Measurements from ENCODE around the gene ZSCAN2.
A peak's percentile ranks its signal among the peaks of the same experiment; 100 is the strongest.
"Not testable (repeated sequence)": the region's sequence is repeated elsewhere in the genome, so short reads cannot be mapped to it uniquely, and the experiment has no call there.

The ZSCAN2 gene

DNA sequence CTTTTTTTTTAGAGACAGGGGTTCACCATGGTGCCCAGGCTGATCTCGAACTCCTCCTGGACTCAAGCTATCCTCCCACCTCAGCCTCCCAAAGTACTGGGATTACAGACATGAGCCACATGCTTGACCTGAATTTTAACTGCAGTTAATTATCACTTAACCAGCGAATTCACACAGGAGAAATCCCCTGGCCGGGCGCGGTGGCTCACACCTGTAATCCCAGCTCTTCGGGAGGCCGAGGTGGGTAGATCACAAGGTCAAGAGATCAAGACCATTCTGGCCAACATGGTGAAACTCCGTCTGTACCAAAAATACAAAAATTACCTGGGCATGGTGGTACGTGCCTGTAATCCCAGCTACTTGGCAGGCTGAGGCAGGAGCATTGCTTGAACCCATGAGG lies 41.1 kb downstream of the ZSCAN2 start:
- DNase-seq, H3K27me3 Mint-ChIP-seq, H3K9me3 Mint-ChIP-seq, H3K4me3 Mint-ChIP-seq: not testable (repeated sequence)
- H3K4me1 Mint-ChIP-seq (ENCODE audit: low read depth), result peaks cover 20% of the 10 kb centered on the region
- H3K36me3 Mint-ChIP-seq (ENCODE audit: low read depth), result peaks cover 83% of the 10 kb centered on the region
- peak overlapping the region; percentile 61 for H3K27ac Mint-ChIP-seq

DNA sequence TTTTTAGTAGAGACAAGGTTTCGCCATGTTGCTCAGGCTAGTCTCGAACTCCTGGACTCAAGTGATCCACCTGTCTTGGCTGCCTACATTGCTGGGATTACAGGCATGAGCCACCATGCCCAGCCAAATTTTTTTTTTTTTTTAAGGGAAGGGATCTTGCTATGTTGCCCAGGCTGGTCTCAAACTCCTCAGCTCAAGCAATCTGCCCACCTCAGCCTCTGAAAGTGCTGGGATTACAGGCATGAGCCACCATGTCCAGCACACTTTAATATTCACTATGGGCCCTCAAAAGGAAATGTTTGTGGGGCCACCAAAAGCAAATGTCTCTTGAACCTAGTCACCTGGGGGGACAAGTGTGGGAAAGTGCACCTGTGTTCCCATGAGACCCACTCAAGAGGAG lies 41.8 kb downstream of the ZSCAN2 start:
- peak overlapping the region; percentile 71 for H3K27ac Mint-ChIP-seq
- not testable (repeated sequence) for DNase-seq, H3K27me3 Mint-ChIP-seq, H3K9me3 Mint-ChIP-seq, H3K4me3 Mint-ChIP-seq
- H3K36me3 Mint-ChIP-seq (ENCODE audit: low read depth), result peaks cover 88% of the 10 kb centered on the region
- peaks cover 19% of the 10 kb centered on the region for H3K4me1 Mint-ChIP-seq (ENCODE audit: low read depth)

DNA sequence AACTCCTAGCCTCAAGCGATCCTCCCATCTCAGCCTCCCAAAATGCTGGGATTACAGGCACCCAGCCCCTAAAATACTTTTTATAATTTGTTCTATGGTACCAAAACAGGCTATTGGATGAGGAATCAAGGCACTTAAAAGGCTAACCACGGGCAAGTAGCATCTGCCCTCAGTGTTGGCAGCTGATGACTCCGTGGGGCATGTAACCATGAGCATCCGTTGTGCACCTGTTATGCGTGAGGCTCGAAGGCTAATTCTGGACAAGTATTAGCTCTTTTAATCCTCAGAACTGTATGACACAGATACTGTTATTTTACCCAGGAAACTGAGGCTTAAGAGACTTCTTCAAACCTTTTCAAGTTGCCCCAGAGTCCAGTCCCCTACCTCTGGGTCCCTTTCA lies 43.0 kb downstream of the ZSCAN2 start:
- no peak for DNase-seq
- peak overlapping the region; percentile 5 for H3K27ac Mint-ChIP-seq
- no peaks in the 10 kb centered on the region for H3K9me3 Mint-ChIP-seq
- peaks cover 19% of the 10 kb centered on the region for H3K4me1 Mint-ChIP-seq (ENCODE audit: low read depth)
- H3K27me3 Mint-ChIP-seq, result no peaks in the 10 kb centered on the region
- no peak overlapping the region for H3K4me3 Mint-ChIP-seq
- H3K36me3 Mint-ChIP-seq (ENCODE audit: low read depth), result peaks cover 90% of the 10 kb centered on the region

DNA sequence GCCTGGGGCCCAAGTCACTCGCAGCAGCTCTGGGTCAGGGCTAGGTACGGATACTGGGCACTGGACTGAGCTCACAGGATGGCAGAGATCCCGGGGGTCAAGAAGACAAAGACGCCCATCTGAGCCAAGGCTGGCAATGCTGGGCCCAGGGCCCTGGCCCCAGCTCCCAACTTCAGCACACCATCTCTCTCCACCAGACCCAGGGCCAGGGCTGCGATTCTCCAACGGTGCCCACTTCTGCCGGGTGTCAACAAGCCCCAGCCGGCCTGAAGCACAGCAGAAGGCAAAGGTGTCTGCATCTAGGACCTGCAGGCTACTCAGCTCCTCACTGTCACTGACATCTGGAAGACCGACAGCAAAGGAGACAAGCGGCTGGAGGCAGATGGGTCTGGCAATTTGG lies 44.7 kb downstream of the ZSCAN2 start:
- Mint-ChIP-seq H3K36me3 (ENCODE audit: low read depth) (peaks cover 87% of the 10 kb centered on the region), H3K9me3 (no peaks in the 10 kb centered on the region), H3K4me3 (no peak overlapping the region), H3K4me1 (ENCODE audit: low read depth) (peaks cover 20% of the 10 kb centered on the region), H3K27me3 (no peaks in the 10 kb centered on the region), H3K27ac (peak overlapping the region; percentile 77)
- DNase-seq, result no peak

DNA sequence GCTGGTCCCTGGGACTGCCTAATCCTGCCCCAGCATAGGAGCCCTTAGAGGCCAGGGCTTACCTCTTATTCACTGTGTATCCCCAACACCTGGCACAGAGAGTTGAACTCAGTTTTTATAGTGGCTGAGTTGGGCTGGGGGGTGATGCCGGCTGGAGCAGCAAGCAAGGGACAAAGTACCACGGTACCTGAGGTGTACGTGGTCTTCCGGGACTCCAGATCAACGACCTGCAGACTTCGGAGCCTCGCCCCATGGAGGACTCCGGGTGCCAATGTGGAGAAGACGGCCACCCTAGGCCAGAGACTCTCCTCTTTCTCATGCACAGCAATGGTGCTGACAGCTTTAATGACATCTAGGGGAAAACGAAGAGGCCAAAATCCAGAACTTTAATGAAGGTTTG lies 45.2 kb downstream of the ZSCAN2 start:
- Mint-ChIP-seq H3K4me1 (ENCODE audit: low read depth) (peaks cover 16% of the 10 kb centered on the region), H3K36me3 (ENCODE audit: low read depth) (peaks cover 87% of the 10 kb centered on the region), H3K27me3 (no peaks in the 10 kb centered on the region), H3K27ac (peak overlapping the region; percentile 34), H3K4me3 (no peak overlapping the region), H3K9me3 (no peaks in the 10 kb centered on the region)
- no peak for DNase-seq

DNA sequence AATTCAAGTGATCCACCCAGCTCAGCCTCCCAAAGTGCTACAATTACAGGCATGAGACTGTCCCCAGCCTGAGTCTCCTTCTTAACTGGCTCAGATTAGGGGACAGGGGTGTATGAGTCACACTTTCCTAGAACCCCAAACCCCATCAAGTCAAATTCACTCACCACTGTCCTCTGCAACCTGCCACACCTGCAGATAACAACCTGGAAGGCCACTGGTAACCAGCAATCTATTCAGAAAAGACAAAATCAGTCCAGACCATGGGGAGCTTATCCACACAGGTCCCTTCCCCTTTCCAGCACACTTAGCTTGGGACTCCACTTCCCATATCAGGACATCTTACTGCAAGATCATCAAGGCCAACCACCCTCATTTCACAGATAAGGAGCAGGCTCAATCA lies 46.9 kb downstream of the ZSCAN2 start:
- DNase-seq, result no peak
- Mint-ChIP-seq H3K27me3 (no peaks in the 10 kb centered on the region), H3K4me1 (ENCODE audit: low read depth) (peaks cover 26% of the 10 kb centered on the region), H3K9me3 (no peaks in the 10 kb centered on the region), H3K4me3 (no peak overlapping the region), H3K36me3 (ENCODE audit: low read depth) (peaks cover 90% of the 10 kb centered on the region), H3K27ac (peak overlapping the region; percentile 56)

DNA sequence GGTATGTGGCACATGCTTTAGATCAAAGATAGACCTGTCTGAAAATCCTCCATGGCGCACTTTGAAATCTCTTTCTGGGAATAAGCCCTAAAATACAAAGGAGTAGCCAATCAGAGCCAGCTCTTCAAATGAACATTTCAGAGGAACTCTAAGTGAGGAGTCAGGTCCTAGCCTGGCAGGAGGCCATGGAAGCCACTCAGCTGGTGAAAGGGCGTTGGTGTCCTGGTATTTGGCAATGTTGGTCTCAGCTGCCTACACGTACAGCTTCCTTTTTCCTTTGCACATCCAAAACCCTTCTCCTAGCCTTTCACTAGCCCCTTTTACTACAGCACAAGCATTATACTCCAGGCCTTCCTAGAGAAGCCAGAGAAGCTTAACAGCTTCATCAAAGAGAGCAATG lies 47.7 kb downstream of the ZSCAN2 start:
- Mint-ChIP-seq H3K36me3 (ENCODE audit: low read depth) (peaks cover 90% of the 10 kb centered on the region), H3K27me3 (no peaks in the 10 kb centered on the region), H3K4me3 (no peak overlapping the region), H3K9me3 (no peaks in the 10 kb centered on the region), H3K4me1 (ENCODE audit: low read depth) (peaks cover 34% of the 10 kb centered on the region), H3K27ac (peak overlapping the region; percentile 56)
- no peak for DNase-seq

DNA sequence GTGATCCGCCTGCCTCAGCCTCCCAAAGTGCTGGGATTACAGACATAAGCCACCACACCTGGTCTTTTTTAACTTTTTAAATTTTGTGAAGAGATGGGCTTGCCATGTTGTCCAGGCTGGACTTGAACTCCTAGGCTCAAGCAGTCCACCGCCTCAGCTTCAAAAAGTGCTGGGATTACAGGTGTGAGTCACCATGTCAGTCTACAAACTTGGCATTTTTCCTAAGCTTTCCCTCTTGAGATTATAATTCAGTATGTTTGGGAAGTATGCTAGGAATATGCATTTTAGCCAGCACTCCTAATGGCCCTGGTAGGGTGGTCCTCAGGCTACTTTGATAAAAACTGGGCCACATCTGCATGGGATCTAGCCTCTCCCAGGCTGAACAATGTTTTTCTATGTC lies 48.9 kb downstream of the ZSCAN2 start:
- H3K4me3 Mint-ChIP-seq, result no peak overlapping the region
- no peaks in the 10 kb centered on the region for H3K27me3 Mint-ChIP-seq
- H3K36me3 Mint-ChIP-seq (ENCODE audit: low read depth), result peaks cover 89% of the 10 kb centered on the region
- H3K27ac Mint-ChIP-seq, result peak overlapping the region; percentile 69
- no peaks in the 10 kb centered on the region for H3K9me3 Mint-ChIP-seq
- no peak for DNase-seq
- peaks cover 39% of the 10 kb centered on the region for H3K4me1 Mint-ChIP-seq (ENCODE audit: low read depth)

DNA sequence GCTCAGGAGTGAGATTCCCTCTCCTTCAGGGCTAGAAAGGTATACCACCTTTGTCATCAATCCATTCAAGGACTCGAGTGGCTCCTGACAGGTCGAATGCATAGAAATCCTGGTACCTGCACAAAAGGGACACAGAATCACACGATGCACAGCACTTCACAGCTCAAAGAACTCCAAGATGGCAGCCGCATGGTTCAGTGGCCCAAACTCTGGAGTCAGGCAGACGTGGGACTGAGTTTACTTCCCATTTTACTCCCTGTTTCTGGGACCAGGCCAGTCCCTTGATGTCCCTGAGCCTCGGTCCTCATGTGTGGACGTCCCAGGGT lies 52.7 kb downstream of the ZSCAN2 start:
- Mint-ChIP-seq H3K27ac (peak overlapping the region; percentile 99), H3K27me3 (no peaks in the 10 kb centered on the region), H3K9me3 (no peaks in the 10 kb centered on the region), H3K4me3 (peak overlapping the region; percentile 99), H3K36me3 (ENCODE audit: low read depth) (peaks cover 50% of the 10 kb centered on the region), H3K4me1 (ENCODE audit: low read depth) (peaks cover 47% of the 10 kb centered on the region)
- no peak for DNase-seq

DNA sequence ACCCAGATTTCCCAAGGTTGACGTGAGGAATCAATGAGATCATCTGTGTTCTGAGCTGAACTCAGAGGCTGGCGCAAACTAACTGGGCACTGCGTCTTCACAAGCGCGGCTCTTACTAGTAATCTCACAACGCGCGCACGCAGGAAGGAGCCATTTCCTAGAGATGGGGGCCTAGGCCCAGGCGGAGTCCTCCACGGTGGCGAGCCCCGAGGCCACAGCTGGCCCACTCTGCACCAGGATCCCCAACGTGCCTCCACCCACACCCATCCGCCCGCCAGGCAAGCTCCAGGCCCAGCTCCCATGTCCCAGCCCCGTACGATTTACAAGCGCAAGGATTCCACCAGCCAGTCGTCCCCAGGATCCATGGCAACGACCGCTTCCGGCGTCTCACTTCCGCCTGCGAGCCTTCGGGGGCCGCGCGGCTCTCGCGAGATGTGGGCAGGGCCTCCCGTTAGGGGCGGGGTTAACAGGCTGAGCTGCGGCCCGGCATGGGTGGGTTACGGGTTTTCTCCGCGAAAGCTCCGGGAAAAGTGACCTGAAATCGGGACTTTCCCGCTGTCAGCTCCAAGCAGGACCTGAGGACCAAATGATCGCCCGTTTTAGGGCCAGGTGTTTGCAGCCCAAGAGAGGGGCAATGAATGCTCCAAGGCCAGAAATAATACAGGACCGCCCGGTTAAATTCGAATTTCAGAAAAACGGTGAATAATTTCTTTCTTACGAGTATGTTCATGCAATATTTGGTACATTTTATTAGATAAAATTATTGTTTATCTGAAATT lies 53.3 kb downstream of the ZSCAN2 start, which contains the start of gene WDR73:
Gene WDR73, minus strand, starts transcription at position 374 of the 779 bp plus-strand sequence. Its CDS starts 9 bp downstream, at position 365.
- peak; percentile 99 for DNase-seq
- Mint-ChIP-seq H3K36me3 (ENCODE audit: low read depth) (peaks cover 45% of the 10 kb centered on the region), H3K9me3 (no peaks in the 10 kb centered on the region), H3K27ac (peak within 1 kb of the TSS; percentile 99), H3K27me3 (no peaks in the 10 kb centered on the region), H3K4me1 (ENCODE audit: low read depth) (peaks cover 48% of the 10 kb centered on the region), H3K4me3 (peak within 1 kb of the TSS; percentile 99)

DNA sequence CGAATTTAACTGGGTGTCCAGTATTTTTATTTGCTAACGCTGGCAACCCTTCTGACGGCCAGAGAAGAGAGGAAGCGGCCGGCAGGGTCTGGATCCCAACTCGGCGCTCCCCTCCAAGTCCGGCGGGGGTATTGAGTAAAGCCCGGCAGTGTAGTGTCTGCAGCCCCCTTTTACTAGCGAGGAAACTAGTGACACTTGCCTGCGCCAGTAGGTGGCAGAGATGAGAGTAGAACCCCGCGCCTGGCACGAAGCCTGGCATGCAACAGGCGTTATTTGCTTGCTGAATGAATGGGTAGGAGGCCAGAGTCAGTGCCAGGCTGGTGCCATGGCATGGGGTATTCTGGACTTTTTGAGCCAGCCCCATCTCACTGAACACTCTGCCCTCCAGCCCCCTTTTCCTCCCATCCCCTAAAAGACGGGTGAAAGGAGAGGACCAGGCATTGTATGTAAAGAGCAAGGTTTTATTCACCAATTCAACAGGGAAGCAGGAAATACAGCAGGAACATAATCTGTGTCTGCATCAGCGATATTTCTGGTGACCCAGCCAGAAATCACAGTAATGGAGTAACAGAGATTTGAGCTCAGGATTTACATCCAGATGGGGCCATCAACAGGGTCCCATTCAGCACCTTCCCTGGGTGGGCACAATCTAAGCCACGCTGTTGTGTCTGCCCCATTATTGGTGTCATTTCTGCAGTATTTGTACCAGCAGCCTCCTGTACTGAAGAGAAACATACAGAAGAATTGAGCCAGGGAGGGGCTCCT lies 54.1 kb downstream of the ZSCAN2 start:
- H3K27me3 Mint-ChIP-seq, result no peaks in the 10 kb centered on the region
- peak overlapping the region; percentile 99 for H3K27ac Mint-ChIP-seq
- DNase-seq, result peak; percentile 83
- no peaks in the 10 kb centered on the region for H3K9me3 Mint-ChIP-seq
- peak overlapping the region; percentile 99 for H3K4me3 Mint-ChIP-seq
- peaks cover 55% of the 10 kb centered on the region for H3K4me1 Mint-ChIP-seq (ENCODE audit: low read depth)
- H3K36me3 Mint-ChIP-seq (ENCODE audit: low read depth), result peaks cover 39% of the 10 kb centered on the region

DNA sequence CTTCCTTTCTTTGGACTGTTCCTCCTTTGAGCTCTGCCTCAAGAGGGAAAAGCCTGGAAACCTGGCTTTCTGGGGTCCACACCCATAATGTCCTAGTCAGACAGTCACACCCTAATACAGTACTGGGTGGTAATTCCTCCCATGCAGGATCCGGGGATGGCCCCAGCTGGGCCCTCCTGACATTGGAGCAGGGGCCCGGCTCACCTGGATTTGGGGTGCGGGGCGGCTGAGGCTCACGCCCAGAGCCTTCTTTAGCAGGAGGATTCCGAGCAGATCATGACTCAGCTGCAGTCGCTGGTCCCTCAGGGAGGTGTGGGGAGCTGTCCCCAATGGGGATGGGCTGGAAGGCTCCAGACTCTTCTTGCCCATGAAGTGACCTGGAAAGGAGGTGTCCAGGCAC lies 56.2 kb downstream of the ZSCAN2 start:
- no peak overlapping the region for H3K27ac Mint-ChIP-seq
- no peaks in the 10 kb centered on the region for H3K9me3 Mint-ChIP-seq
- no peaks in the 10 kb centered on the region for H3K27me3 Mint-ChIP-seq
- peaks cover 27% of the 10 kb centered on the region for H3K36me3 Mint-ChIP-seq (ENCODE audit: low read depth)
- peaks cover 52% of the 10 kb centered on the region for H3K4me1 Mint-ChIP-seq (ENCODE audit: low read depth)
- H3K4me3 Mint-ChIP-seq, result peak overlapping the region; percentile 68
- no peak for DNase-seq

DNA sequence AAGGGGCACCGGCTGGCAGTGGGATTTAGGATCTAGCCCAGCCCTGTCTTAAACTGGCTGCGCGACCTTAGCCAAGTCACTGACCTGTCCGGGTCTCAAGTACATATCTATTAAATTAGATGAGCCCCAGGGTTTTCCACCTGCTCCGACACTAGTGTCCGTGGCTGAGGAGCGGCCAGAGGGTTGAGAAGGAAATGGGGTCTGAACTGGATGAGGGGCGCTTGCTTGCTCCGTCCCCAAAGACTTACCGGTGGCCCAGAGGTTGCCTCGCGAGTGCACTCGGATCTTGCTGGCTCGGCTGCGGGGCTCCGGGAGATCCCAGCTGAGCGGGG lies 56.9 kb downstream of the ZSCAN2 start:
- Mint-ChIP-seq H3K4me1 (ENCODE audit: low read depth) (peaks cover 44% of the 10 kb centered on the region), H3K4me3 (peak overlapping the region; percentile 68), H3K9me3 (no peaks in the 10 kb centered on the region), H3K27ac (peak overlapping the region; percentile 57), H3K27me3 (no peaks in the 10 kb centered on the region), H3K36me3 (ENCODE audit: low read depth) (peaks cover 23% of the 10 kb centered on the region)
- DNase-seq, result no peak

DNA sequence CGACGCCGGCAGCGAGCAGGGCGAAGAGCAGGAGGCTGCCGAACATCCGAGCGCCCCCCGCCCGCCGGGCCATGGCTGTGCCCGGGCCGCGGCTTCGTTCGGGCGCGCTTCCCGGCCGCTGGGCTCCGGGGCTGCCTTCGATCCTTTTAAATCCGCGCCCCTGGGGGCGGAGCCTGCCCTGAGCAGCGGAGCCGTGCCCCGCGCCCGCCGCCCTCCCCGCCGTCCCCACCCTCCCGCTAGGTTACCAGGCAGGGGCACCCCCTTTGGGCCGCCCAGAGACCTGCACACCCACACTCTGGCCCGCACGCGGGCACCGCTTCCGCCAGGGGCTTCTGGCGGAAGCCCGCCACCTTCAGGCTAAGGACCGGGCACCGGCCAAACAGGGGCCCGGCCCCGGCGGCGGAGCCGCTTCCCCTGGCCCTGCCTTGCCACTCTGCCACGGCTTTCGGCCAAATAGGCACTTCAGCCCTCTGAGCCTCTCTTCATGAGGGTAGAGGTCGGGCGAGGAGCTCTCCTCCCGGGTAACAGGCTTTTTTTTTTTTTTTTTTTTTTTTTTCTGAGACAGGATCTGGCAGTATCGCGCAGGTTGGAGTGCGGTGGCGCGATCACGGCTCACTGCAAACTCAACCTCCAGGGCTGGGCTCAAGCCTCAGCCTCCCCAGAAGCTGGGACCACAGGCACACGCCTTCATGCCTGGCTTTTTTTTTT lies 57.4 kb downstream of the ZSCAN2 start, which contains the start of gene NMB:
Gene NMB, minus strand, starts transcription at position 120 of the 708 bp plus-strand sequence. Its CDS starts 47 bp downstream, at position 73.
- H3K9me3 Mint-ChIP-seq, result no peaks in the 10 kb centered on the region
- H3K4me1 Mint-ChIP-seq (ENCODE audit: low read depth), result peaks cover 39% of the 10 kb centered on the region
- H3K27ac Mint-ChIP-seq, result peak within 1 kb of the TSS; percentile 88
- peak within 1 kb of the TSS; percentile 75 for H3K4me3 Mint-ChIP-seq
- peak; percentile 91 for DNase-seq
- H3K36me3 Mint-ChIP-seq (ENCODE audit: low read depth), result peaks cover 23% of the 10 kb centered on the region
- no peaks in the 10 kb centered on the region for H3K27me3 Mint-ChIP-seq
